HG02610 (cell line): Measurements from ENCODE around the gene GABARAP.

Source experiments
- ATAC-seq: cut with Tn5 transposase; IDR thresholded peaks from one replicate; pipeline ENCODE4 v1.9.1; 2021; ENCODE audit warnings: mild to moderate bottlenecking, moderate library complexity; ENCODE audit not compliant: unreplicated experiment

GABARAP gene

GRCh38 chr17:7241090-7241733 is 1.0 kb downstream of the GABARAP start:
- ATAC-seq: no peak

DNA sequence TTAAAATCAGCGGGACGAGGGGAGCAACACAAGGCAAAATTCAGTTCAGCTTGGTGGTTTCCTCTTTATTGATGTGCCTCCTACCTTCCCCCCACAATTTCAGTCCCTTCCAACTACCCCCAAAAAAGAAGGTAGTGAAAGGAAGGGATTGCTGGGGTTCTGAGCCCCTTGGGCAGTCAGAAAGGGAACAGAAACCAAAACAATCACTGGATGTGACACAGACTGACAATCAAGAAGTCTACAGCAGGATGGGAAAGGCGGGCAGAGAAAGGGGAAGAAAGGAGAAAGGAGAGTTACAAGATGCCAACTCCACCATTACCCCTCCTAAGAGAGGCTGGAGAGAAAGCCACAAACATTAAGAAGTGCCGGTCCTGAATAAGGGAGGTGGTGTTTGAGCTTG is 1.9 kb downstream of the GABARAP start:
- no peak for ATAC-seq

DNA sequence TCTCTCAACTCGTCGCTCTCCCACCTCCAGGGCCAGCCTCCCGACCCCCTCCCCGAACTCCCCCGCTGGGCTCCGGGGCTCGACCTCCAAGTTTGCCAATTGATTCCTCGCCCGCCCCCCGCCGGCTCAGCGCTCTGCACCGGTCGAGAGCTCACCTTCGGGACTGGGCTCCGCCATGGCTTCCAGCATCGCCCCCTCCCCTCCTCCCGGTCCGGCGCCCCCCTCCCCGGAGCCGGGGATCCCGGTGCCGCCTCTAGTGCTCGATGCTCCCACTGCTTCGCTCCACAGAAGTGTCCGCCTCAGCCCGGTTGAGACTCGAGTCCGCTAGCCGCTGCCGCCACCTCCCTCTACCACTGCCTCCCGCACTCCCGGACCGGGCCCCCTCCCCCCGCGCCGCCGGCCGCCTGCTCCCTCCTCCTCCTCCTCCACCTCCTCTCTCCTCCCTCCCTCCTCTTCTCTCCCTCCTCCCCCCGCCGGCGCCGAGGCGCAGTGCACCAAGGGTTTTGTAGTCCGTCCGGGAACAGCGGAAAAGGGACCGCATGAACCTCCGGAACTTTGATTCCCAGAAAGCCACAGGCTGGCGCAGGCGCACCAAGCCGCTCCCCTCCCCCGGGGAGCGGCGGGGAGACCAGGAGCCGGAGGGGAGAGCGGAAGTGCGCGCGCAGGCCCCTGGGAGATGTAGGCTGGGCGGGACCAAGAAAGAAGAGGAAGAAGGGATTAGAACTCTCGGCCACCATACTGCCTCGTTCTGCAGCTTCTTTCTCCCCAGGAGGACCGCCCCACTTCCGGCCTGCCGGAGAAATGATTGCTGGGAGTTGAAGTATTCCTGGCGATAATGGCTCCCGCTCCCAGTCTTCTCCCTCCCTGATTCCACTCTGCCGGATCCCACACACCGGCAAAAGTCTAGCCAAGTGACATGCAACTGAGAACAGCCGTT is 2.9 kb downstream of the GABARAP start, which contains the start of gene PHF23:
Gene PHF23, minus strand, starts transcription at position 367 of the 937 bp plus-strand sequence. Its CDS starts 178 bp downstream, at position 189.
- ATAC-seq: peak; percentile 42

GRCh38 chr17:7238420-7239090 is 3.7 kb downstream of the GABARAP start:
- ATAC-seq: no peak

GRCh38 chr17:7237761-7238419 is 4.4 kb downstream of the GABARAP start:
- peak; percentile 21 for ATAC-seq

DNA sequence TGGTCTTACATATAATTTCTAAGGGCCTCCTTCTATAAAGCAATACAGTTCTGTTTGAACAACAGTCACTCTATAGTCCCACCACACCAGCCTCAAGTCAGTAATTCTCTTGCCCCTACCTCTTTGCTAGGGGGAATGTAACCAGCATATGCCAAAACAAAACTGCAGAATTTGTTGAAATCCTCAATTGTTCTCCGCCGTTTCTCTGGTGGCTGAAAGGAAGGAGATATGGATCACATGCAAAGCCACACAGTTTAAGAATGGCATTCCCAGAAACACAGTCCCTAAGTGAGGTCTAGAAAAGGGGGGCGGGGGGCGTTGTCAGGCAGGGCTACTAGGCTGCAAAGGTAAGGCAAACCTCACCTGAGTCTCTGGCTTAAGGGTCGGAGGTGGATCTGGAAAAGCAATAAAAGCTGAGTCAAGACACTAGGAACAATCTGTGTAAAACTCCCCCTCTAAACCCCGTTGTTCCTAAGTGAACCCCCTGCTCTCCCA is 4.9 kb downstream of the GABARAP start:
- ATAC-seq: no peak

GRCh38 chr17:7236808-7237207 is 5.4 kb downstream of the GABARAP start:
- ATAC-seq: no peak

DNA sequence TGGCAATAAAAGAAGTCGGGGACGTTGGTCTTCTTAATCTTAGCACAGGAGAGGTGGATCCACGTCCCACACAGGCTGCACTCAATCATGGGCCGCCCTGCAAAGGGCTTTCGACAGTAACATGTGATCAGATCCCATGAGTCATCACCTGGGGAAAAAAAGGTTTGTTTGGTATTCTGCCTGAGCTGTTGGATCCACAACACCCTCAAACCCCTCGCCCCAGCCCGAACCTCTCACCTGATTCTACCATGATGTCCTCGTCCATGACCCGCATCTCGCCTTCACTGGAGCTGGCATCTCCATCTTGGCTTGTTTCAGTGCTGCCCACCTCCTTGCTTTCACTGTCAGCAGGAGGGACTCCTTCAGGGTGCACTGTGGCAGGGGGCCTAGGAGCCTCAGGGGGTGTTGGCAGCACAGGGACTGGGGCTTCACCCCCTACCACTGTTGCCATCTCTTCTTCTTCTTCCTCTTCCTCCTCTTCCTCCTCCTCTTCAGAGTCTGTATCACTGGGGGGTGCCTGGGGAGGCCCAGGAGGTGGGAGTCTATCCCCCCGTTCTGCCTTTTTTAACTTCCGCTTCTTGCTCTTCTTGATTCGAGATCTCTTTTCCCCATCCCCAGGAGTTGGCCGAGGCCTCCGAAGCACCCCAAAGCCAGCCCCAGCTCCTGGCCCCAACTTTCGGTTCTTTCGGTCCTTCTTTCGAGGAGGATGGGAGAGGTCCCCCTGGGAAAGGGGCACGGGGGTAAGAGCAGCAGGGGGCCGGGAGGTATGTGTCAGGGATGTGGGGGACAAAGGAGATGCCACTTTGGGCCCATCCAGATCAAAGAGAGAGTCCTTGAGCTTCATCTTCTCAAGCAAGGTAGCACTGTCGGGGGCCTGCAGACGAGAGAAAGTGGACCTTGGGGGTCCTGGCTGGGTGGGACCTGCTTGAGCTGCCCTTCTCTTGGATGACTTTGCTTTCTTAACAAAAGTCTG is 6.3 kb downstream of the GABARAP start:
- no peak for ATAC-seq

- ATAC-seq: peak; percentile 54
Measured at GRCh38 chr17:7234083-7234951, 7.9 kb downstream of the GABARAP start, which contains the start of gene DVL2. DVL2 (minus strand) TSS chr17:7234517; CDS start chr17:7234262, 255 bp downstream.

DNA sequence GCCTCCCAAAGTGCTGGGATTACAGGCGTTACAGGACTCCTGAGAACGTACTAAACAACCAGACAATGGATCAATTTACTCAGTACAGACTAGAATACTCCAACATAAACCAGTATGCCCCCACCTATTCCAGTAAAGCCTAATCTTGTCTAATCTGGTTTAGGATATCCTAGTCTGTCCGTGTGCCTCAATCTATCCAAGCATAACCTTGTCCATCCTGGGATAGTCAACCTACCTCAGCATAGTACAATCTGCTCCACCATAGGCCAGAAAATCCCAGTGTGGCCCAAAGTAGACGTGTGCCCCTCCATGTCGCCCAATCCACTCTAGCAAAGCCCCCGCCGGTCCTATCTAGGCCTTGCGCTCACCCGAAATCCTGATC is 8.6 kb downstream of the GABARAP start:
- ATAC-seq: no peak

DNA sequence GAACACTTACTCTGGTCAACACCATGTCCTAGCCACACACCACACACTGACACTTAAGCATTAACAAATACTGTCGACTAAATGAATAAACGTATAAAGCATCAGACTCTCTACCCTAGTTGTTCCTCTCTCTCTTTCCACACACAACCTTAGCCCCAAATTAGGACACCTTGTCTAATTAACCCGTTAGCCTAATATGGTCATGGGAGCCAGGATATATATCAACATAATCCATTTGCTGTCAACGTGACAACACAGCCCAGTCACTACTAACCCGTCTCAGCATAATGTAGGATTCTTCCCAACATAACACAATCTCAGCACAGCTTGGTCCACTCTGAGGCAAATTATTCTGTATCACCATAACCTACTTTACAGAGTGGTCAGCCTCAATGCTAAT is 10.1 kb downstream of the GABARAP start:
- no peak for ATAC-seq

DNA sequence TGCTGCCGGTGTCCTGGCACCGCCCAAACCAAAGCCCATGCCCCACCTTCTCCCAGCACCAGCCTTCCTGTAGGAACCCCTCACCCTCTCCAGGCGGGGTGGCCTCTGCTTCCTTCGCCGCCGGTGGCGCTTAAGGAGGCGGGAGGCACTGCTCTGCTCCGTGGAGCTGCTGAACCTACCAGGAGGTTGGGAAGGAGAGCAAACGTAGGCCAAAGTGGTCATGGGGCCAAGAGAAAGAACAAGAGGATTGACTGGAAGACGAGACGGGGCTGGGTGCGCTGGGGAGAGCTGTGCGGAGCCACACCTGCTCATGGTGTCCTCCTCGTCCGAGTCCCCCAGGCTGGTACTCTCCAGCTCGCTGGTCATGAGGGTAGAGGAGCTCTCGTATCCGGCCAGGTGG is 12.7 kb downstream of the GABARAP start:
- no peak for ATAC-seq

- ATAC-seq: no peak
Measured at GRCh38 chr17:7228920-7229319, 13.3 kb downstream of the GABARAP start.

GRCh38 chr17:7226721-7227710 is 15.2 kb downstream of the GABARAP start:
- ATAC-seq: no peak

- no peak for ATAC-seq
Measured at GRCh38 chr17:7225711-7226331, 16.4 kb downstream of the GABARAP start.

- ATAC-seq: no peak
Measured at GRCh38 chr17:7224661-7225111, 17.6 kb downstream of the GABARAP start.

GRCh38 chr17:7224110-7224509 is 18.1 kb downstream of the GABARAP start:
- ATAC-seq: no peak
